RCC 7860 (cell line): Measurements from ENCODE around the gene RANBP3L.
"Not testable (repeated sequence)": the region's sequence is repeated elsewhere in the genome, so short reads cannot be mapped to it uniquely, and the experiment has no call there.

Experiments used
- DNase-seq: peaks from one replicate; pipeline ENCODE4 v3.0.0-alpha.2; 2015; ENCODE audit warnings: low spot score
- FAIRE-seq: peaks from 2 replicates; lab custom pipeline; 2012; peaks lifted over from hg19 to GRCh38; lab: Jason Lieb, UNC

The RANBP3L gene

GRCh38 chr5:36285837-36286615 is 15.7 kb downstream of the RANBP3L start:
- no peak for FAIRE-seq
- no peak for DNase-seq

GRCh38 chr5:36283775-36284174 is 17.9 kb downstream of the RANBP3L start:
- FAIRE-seq, DNase-seq: not testable (repeated sequence)

GRCh38 chr5:36281626-36282025 is 20.1 kb downstream of the RANBP3L start:
- no peak for FAIRE-seq
- no peak for DNase-seq

- DNase-seq (no peak), FAIRE-seq (no peak)
These were observed 22.5 kb downstream of the RANBP3L start for GRCh38 chr5:36279054-36279698.

- FAIRE-seq: no peak
These were observed 24.1 kb downstream of the RANBP3L start for GRCh38 chr5:36277521-36278176.

GRCh38 chr5:36276864-36277263 is 24.8 kb downstream of the RANBP3L start:
- DNase-seq (no peak), FAIRE-seq (no peak)

More at GRCh38 chr5:36277521-36278176, 24.1 kb downstream of the RANBP3L start:
- DNase-seq: no peak

GRCh38 chr5:36273809-36274526 is 27.7 kb downstream of the RANBP3L start:
- DNase-seq (no peak), FAIRE-seq (no peak)

- FAIRE-seq (no peak), DNase-seq (no peak)
These were observed 29.5 kb downstream of the RANBP3L start for GRCh38 chr5:36272136-36272690.

GRCh38 chr5:36270876-36271575 is 30.7 kb downstream of the RANBP3L start:
- DNase-seq (no peak), FAIRE-seq (no peak)

GRCh38 chr5:36270175-36270574 is 31.5 kb downstream of the RANBP3L start:
- no peak for DNase-seq
- no peak for FAIRE-seq

GRCh38 chr5:36269478-36269877 is 32.2 kb downstream of the RANBP3L start:
- DNase-seq: no peak
- no peak for FAIRE-seq

- FAIRE-seq: no peak
- DNase-seq: no peak
These were observed 33.8 kb downstream of the RANBP3L start for GRCh38 chr5:36267905-36268304.

- DNase-seq: no peak
- FAIRE-seq: no peak
These were observed 37.4 kb downstream of the RANBP3L start for GRCh38 chr5:36264202-36264760.

GRCh38 chr5:36261186-36261585 is 40.5 kb downstream of the RANBP3L start:
- no peak for FAIRE-seq
- no peak for DNase-seq

GRCh38 chr5:36253575-36253974 is 48.1 kb downstream of the RANBP3L start:
- FAIRE-seq (peak; percentile 2), DNase-seq (no peak)

- DNase-seq: no peak
- FAIRE-seq: no peak
These were observed 48.9 kb downstream of the RANBP3L start for GRCh38 chr5:36252722-36253365.

GRCh38 chr5:36251218-36251617 is 50.5 kb downstream of the RANBP3L start:
- FAIRE-seq: no peak

GRCh38 chr5:36250427-36250826 is 51.3 kb downstream of the RANBP3L start:
- FAIRE-seq: no peak
- DNase-seq: no peak

More at GRCh38 chr5:36251218-36251617, 50.5 kb downstream of the RANBP3L start:
- DNase-seq: no peak

- FAIRE-seq: no peak
- DNase-seq: no peak
These were observed 55.5 kb downstream of the RANBP3L start for GRCh38 chr5:36246036-36246800.
